IPS-18c (cell line): ENCODE measurements around the gene AGAP1.

Experiments used
- H3K4me3 ChIP-seq: 2 replicates; pipeline ENCODE4 v1.7.0; 2013; ENCODE audit warnings: low read depth, mild to moderate bottlenecking, low read length, moderate library complexity; ENCODE audit not compliant: insufficient read depth
- H3K9me3 ChIP-seq: one replicate; pipeline ENCODE4 v1.6.1; 2013; ENCODE audit warnings: mild to moderate bottlenecking, low read length, moderate library complexity; ENCODE audit not compliant: control insufficient read depth, insufficient read depth

AGAP1 gene

GRCh38 chr2:236159778-236160170, 665.9 kb downstream of the AGAP1 start:
- Histone ChIP-seq H3K4me3 (no peak overlapping the region), H3K9me3 (peaks cover 5% of the 10 kb centered on the region)

GRCh38 chr2:236160366-236161081, 666.7 kb downstream of the AGAP1 start:
- Histone ChIP-seq H3K4me3 (no peak overlapping the region), H3K9me3 (peaks cover 5% of the 10 kb centered on the region)

DNA sequence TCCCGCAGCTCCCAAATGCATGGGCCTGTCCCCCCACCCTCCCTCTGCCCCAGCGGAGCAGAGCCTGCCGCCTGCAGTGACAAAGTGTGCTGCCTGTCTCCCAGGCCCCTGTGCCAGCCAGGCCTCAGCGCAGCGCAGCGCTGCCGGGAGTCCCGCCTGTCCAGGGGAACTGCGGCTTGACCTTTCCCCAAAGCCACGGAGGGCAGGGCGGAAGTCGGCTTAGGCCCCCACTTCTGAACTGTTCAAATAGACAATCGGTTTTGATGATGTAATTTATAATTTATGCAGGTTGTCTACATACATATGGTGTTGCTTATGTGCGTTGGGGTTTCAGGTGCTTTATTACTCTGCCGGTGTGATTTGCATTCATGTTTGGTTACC, 667.2 kb downstream of the AGAP1 start:
- no peak overlapping the region for H3K4me3 ChIP-seq
- peaks cover 5% of the 10 kb centered on the region for H3K9me3 ChIP-seq

GRCh38 chr2:236161531-236161930, 667.7 kb downstream of the AGAP1 start:
- H3K9me3 ChIP-seq: peaks cover 5% of the 10 kb centered on the region
- no peak overlapping the region for H3K4me3 ChIP-seq

DNA sequence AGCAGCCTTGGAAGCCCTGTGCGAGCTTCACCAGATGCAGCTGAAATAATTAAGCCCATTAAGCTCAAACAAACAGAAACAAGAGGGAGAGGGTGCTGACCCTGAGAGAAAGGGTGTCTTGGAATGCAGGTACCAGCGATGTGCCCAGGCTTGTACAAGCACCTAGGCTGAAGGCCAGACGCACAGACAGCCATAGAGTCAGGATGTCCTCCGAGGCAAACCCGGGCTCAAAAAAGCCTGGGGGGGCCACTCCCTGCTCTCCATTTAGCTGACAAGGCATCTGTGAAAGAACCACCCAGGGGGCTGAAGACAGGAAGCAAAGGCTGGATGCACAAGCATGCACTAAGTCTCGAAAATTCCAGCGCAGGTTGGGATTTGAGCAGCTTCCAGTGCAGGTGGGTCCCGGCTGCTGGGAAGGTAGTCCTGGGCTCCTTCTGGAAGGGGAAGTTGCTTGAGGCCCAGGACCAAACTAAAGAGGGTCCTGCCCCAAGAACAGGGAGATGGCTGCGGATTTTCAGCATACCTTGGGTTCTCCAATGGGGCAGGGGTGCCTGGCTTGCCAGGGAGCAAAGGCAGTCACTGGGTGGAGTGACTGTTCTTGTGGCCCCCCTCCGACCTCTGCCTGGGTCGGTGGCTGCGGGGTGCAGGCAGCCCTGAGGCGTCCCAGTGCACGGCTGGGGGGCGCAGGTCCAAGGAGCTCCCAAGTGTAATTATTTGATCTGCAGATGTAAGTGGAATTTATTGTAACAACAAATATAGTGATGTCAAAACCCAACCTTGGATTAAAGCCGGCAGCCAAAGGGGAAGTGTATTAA, 668.4 kb downstream of the AGAP1 start:
- Histone ChIP-seq H3K4me3 (no peak overlapping the region), H3K9me3 (peaks cover 2% of the 10 kb centered on the region)

GRCh38 chr2:236162882-236163470, 669.1 kb downstream of the AGAP1 start:
- Histone ChIP-seq H3K9me3 (peaks cover 3% of the 10 kb centered on the region), H3K4me3 (no peak overlapping the region)

DNA sequence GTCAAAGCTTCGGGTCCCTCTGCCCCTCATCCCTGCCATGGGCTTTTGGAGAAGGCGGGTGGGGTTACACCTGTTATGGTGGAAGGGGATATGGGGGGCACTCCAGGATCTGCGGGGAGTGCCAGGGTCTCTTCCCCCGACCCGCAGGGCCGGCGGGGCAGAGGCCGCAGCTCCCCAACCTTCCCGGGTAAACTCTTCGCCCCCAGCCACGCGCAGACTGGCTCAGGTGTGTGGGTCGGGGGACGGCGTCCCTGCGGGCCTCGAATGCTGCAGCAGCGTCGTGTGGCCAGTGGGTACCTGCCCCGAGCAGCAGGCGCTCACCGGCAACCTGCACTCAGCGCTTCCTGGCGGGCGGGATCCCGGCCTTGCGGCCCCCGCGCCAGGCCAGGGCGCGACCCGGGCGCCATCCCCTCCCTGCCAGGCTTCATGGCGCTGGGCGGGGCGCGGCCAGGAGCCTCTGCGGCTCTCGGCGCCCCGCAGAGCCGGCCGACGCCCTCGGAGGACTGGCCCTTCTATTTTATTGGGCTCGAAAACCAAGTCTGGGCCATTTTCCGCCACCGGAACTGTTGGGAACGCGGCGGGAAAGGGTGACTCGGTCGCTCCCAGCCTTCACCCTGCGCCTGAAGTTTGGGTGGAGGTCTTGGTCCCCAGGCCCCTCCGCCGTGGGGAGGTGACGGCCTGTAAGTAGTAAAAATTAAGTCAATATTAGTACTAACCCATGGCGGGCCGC, 669.8 kb downstream of the AGAP1 start:
- H3K4me3 ChIP-seq: peak overlapping the region; percentile 67
- peaks cover 4% of the 10 kb centered on the region for H3K9me3 ChIP-seq

DNA sequence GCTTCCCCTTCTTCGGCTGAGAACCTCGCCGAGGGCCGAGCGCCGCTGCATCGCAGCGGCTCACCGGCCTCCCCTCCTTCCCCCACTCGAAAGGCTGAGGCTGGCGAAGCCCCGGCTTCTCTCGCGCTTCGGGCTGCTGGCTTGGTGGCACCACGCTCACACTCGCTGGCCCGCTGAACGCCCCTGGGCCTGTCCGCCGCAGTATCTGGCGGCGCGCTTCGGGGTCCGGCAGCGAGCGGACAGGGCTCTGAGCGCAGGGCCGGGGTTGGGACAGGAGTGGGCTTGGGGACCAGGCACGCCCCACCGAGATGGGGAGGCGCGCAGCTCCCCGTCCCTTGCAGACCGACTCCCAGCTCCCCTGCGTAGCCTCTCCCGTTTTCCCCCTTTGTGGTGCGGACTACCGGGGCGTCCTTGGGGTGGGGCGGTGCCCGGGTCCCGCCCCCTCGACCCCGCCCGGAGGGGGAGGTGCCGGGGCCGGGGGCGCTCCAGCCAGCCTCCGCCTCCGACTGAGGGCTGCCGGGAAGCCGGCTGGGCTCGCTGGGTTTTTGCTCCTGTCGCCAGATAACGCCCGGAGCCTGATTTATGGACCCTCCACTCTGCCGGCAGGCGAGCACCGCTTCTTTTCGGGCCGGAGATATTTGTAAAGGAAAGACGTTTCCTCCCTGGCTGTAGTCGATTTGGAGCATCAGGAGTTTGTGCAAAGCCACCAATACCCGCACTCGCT, 670.5 kb downstream of the AGAP1 start:
- Histone ChIP-seq H3K9me3 (peaks cover 8% of the 10 kb centered on the region), H3K4me3 (peak overlapping the region; percentile 67)

- H3K4me3 ChIP-seq: peak overlapping the region; percentile 67
- peaks cover 8% of the 10 kb centered on the region for H3K9me3 ChIP-seq
These were observed 671.3 kb downstream of the AGAP1 start for GRCh38 chr2:236164925-236165841.

- Histone ChIP-seq H3K9me3 (peaks cover 8% of the 10 kb centered on the region), H3K4me3 (peak overlapping the region; percentile 60)
These were observed 672.3 kb downstream of the AGAP1 start for GRCh38 chr2:236165842-236166795.

DNA sequence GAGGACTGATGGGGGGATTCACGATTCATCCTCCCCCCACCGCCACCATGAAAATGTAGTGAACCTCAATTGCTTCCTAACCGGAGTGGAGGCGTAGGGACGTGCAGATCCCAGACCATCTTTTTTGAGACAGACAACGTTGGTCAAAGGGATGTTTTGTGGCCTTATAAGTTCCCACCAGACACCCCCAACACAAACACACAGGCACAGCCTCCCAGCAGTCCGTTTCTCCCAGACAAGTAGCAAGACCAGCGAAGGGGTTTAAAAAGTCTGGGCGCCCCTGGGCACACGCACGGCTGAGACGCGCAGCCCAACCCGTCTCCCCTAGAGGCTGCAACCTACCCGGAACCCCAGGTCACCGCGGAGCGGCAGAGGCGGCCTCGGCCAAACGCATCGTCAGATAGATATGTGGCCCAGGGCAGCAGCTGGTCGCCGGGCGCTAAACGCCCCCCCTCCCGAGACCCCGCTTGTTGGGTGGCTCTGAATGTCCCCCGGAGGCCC, 673.0 kb downstream of the AGAP1 start:
- peak overlapping the region; percentile 60 for H3K4me3 ChIP-seq
- peaks cover 6% of the 10 kb centered on the region for H3K9me3 ChIP-seq

DNA sequence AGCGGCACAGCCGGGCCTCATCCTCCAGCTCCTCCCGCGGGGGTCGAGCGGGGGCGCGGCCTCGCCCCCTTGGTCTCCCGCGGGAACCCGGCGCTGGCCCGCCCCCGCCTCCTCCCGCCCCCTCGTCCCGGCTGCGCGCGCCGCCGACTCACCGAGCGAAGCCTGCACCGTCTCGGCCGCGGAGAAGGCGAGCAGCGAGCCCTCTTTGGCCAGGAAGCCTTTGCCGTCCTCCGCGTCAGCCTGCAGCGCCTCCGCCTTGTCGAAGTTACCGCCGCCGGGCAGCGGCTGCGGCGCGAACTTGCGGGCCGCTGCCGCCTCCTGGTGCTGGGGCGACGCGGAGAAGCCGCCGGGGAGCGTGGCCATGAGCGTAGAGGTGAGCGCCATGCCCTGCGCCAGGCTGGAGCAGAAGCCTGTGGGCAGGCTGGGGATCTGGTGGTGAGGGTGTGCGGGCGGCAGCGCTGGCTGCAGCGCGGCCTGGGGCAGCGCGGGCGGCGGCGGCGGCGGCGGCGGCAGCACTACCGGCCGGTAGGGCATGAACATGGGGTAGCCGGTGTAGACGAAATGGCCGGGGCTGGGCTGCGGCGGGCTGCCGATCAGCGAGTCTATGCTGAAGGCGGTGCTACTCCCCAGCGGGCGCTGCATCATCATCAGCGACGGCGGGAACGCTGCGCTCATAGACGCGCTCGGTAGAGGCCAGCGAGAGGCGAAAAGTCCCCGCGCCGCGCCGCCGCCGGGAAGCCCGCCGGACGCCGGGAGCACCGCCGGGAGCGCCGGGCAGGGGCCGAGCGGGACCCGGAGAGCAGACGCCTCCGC, 673.7 kb downstream of the AGAP1 start:
- Histone ChIP-seq H3K4me3 (peak overlapping the region; percentile 60), H3K9me3 (peaks cover 6% of the 10 kb centered on the region)

GRCh38 chr2:236168110-236169080, 674.6 kb downstream of the AGAP1 start, which contains the start of gene GBX2:
GBX2 (minus strand) TSS chr2:236168386; CDS start chr2:236167971, 415 bp downstream.
- peaks cover 6% of the 10 kb centered on the region for H3K9me3 ChIP-seq
- peak within 1 kb of the TSS; percentile 60 for H3K4me3 ChIP-seq
